Measurements from ENCODE around the gene ZNF28. TPM values are rescaled to one million over a fixed set of nuclear protein-coding genes. Genes with fewer than 3 reads are reported as not detected.
"Not testable (repeated sequence)": the region's sequence is repeated elsewhere in the genome, so short reads cannot be mapped to it uniquely, and the experiment has no call there.

The ZNF28 gene
- total RNA-seq: 10 to 100 TPM; 14.5 to 16.1 TPM

DNA sequence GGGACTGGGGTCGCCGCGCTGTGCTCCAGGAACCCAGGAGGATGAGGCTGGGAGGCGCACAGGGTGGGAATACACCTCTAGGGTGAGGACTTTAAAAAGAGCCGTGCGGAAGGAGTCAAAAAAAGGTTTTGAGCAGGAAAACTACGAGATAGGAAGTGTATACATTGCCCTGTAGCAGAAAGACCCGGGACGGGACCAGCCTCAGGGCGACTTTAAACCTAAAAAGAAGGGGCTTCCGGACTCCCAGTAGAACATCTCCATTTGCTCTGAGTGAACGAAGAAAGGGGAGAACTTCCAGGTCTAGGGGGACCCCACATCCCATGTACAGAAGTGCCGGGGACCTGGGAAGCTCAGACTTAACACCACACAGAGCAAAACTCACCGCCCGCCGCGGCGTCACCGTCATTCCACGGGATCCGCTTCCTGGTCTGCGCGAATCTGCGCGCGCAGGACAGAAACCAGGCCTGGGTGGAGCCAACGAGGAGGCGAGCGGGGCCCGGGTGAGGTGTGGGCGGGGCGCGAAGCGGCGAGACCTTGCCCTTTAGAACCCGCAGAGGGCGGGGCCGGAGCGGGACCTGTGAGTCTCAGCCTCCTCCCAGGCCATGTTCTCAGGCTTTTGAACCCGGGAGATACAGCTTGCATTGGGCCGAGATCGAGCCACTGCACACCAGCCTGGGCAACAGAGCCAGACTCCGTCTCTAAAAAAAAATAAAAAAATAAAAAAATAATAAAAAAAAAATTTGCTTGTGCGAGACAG, at the start of gene ZNF28:
TSS of gene ZNF28 (minus strand) at position 430 of the 757 bp plus-strand sequence. CDS start 3,675 bp downstream, outside the sequence.
- DNase-seq (ENCODE audit: low spot score in 2 of 2) (peak; percentile 44 to 81), ATAC-seq (peak; percentile 100)
- H3K27ac Mint-ChIP-seq: peak within 1 kb of the TSS; percentile 61 to 92
- peaks cover 36 to 61% of the 10 kb centered on the region in 2 donors for H3K36me3 Mint-ChIP-seq
- peaks cover 10 to 31% of the 10 kb centered on the region in 2 donors for H3K9me3 Mint-ChIP-seq

DNA sequence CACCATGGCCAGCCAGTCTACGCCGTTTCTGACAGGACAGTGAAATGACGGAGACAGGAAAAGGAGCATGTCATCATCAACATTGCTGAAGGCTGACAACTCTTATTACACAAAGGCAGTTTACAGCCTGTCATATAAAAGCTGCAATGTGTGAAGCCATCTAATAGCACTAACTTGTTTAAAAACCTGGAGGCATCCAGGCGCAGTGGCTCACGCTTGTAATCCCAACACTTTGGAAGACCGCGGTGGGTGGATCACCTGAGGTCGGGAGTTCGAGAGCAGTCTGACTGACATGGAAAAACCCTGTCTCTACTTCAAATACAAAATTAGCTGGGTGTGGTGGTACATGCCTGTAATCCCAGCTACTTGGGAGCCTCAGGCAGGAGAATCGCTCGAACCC, 46.6 kb upstream of the ZNF28 start:
- not testable (repeated sequence) for DNase-seq (ENCODE audit: low spot score in 2 of 2); ATAC-seq; H3K27ac Mint-ChIP-seq
- H3K36me3 Mint-ChIP-seq: peaks cover 29 to 30% of the 10 kb centered on the region in 2 donors
- peaks cover 10 to 29% of the 10 kb centered on the region in 2 donors for H3K9me3 Mint-ChIP-seq

GRCh38 chr19:52857378-52858191, 36.2 kb upstream of the ZNF28 start, which contains the start of gene ZNF468:
TSS of gene ZNF468 (minus strand) at chr19:52857619. CDS start at chr19:52854272, 3,347 bp downstream.
- ATAC-seq (peak; percentile 99 to 100), DNase-seq (ENCODE audit: low spot score in 2 of 2) (peak; percentile 51 to 86)
- Mint-ChIP-seq H3K36me3 (peaks cover 22 to 56% of the 10 kb centered on the region in 2 donors), H3K27ac (peak within 1 kb of the TSS; percentile 77 to 94), H3K9me3 (peaks cover 0 to 15% of the 10 kb centered on the region in 2 donors)

- not testable (repeated sequence) for DNase-seq (ENCODE audit: low spot score in 2 of 2)
- peak in 1 of 2 donors; percentile 2 for ATAC-seq
- Mint-ChIP-seq H3K9me3 (peaks cover 0 to 15% of the 10 kb centered on the region in 2 donors), H3K36me3 (peaks cover 22 to 61% of the 10 kb centered on the region in 2 donors), H3K27ac (peak overlapping the region; percentile 77 to 94)
Measured at GRCh38 chr19:52856540-52857377, 35.3 kb upstream of the ZNF28 start.

GRCh38 chr19:52847352-52847751, 25.9 kb upstream of the ZNF28 start:
- not testable (repeated sequence) for ATAC-seq; H3K27ac Mint-ChIP-seq; DNase-seq (ENCODE audit: low spot score in 2 of 2)
- H3K36me3 Mint-ChIP-seq: peaks cover 75 to 90% of the 10 kb centered on the region in 2 donors
- H3K9me3 Mint-ChIP-seq: peaks cover 35 to 39% of the 10 kb centered on the region in 2 donors

GRCh38 chr19:52840825-52841465, 19.5 kb upstream of the ZNF28 start:
- not testable (repeated sequence) for H3K27ac Mint-ChIP-seq; DNase-seq (ENCODE audit: low spot score in 2 of 2); ATAC-seq
- Mint-ChIP-seq H3K9me3 (peaks cover 51 to 57% of the 10 kb centered on the region in 2 donors), H3K36me3 (peaks cover 89 to 96% of the 10 kb centered on the region in 2 donors)

GRCh38 chr19:52834289-52834688, 12.9 kb upstream of the ZNF28 start:
- not testable (repeated sequence) for ATAC-seq; H3K27ac Mint-ChIP-seq; DNase-seq (ENCODE audit: low spot score in 2 of 2)
- peaks cover 48 to 55% of the 10 kb centered on the region in 2 donors for H3K9me3 Mint-ChIP-seq
- peaks cover 66 to 72% of the 10 kb centered on the region in 2 donors for H3K36me3 Mint-ChIP-seq

DNA sequence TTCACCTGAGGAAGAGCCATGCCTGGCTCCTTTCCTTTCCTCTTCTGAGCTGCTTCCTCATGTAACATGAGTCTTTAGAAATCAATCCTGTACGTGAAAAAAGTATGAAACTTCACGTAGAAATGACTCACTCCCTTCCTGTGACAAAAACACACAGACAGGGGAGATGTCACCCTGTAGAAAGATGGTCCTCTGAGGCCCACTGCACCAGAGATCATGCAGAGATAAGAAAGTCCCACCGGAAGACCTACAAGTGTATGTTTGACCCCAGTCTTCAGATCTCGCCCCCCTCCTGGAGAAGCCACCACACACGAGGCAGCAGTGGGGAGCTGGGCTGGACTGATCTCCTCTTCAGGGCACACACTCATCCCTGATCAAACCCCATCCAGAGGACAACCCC, 12.1 kb upstream of the ZNF28 start:
- not testable (repeated sequence) for DNase-seq (ENCODE audit: low spot score in 2 of 2); ATAC-seq; H3K27ac Mint-ChIP-seq
- Mint-ChIP-seq H3K9me3 (peaks cover 48 to 55% of the 10 kb centered on the region in 2 donors), H3K36me3 (peaks cover 61 to 66% of the 10 kb centered on the region in 2 donors)

DNA sequence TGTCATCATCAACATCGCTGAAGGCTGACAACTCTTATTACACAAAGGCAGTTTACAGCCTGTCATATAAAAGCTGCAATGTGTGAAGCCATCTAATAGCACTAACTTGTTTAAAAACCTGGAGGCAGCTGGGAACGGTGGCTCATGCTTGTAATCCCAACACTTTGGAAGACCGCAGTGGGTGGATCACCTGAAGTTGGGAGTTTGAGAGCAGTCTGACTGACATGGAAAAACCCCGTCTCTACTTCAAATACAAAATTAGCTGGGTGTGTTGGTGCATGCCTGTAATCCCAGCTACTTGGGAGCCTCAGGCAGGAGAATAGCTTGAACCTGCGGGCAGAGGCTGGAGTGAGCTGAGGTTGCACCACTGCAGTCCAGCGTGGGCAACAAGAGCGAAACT, 8.4 kb upstream of the ZNF28 start:
- DNase-seq (ENCODE audit: low spot score in 2 of 2); H3K27ac Mint-ChIP-seq; ATAC-seq: not testable (repeated sequence)
- H3K36me3 Mint-ChIP-seq: peaks cover 34 to 54% of the 10 kb centered on the region in 2 donors
- peaks cover 26 to 33% of the 10 kb centered on the region in 2 donors for H3K9me3 Mint-ChIP-seq

DNA sequence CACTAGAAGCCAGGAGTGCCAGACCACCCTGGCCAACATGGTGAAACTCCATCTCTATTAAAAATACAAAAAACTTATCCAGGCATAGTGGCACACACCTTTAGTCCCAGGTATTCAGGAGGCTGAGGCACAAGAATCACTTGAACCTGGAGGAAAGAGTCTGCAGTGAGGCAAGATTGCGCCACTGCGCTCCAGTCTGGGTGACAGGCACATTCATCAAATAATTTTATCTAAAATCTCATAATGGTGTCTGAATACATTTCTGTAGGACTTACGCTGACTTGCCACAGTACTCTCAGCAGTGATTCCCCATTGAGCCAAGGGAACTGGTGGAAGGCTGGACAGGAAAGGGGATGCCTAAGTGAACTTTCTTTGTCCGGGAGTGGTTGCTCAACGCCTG, 4.3 kb upstream of the ZNF28 start:
- Mint-ChIP-seq H3K9me3 (peaks cover 14 to 22% of the 10 kb centered on the region in 2 donors), H3K36me3 (peaks cover 22 to 51% of the 10 kb centered on the region in 2 donors), H3K27ac (no peak overlapping the region)
- ATAC-seq (no peak), DNase-seq (ENCODE audit: low spot score in 2 of 2) (no peak)

DNA sequence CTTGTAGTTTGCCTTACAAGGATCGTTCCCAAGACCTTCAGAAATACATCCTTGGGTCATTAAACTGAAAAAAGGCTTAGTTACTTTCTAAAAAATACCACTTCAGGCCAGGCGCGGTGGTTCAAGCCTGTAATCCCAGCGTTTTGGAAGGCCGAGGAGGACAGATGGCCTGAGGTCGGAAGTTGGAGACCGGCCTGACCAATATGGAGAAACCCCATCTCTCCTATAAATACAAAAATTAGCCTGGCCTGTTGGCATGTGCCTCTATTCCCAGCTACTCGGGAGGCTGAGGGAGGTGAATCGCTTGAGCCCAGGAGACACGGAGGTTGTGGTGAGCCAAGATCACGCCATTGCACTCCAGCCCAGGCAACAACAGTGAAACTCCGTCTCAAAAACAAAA, 2.2 kb upstream of the ZNF28 start:
- DNase-seq (ENCODE audit: low spot score in 2 of 2) (no peak), ATAC-seq (no peak)
- peaks cover 20 to 54% of the 10 kb centered on the region in 2 donors for H3K36me3 Mint-ChIP-seq
- H3K9me3 Mint-ChIP-seq: peaks cover 12 to 28% of the 10 kb centered on the region in 2 donors
- no peak overlapping the region for H3K27ac Mint-ChIP-seq

- Mint-ChIP-seq H3K36me3 (peaks cover 36 to 61% of the 10 kb centered on the region in 2 donors), H3K27ac (peak overlapping the region; percentile 61 to 92), H3K9me3 (peaks cover 10 to 31% of the 10 kb centered on the region in 2 donors)
- DNase-seq (ENCODE audit: low spot score in 2 of 2): peak in 1 of 2 donors; percentile 16
- peak; percentile 34 to 48 for ATAC-seq
Measured at GRCh38 chr19:52820472-52821203, 795 bp downstream of the ZNF28 start.

GRCh38 chr19:52809801-52810200, 11.6 kb downstream of the ZNF28 start:
- no peak for ATAC-seq
- Mint-ChIP-seq H3K36me3 (peaks cover 50 to 68% of the 10 kb centered on the region in 2 donors), H3K27ac (no peak overlapping the region), H3K9me3 (peaks cover 20 to 23% of the 10 kb centered on the region in 2 donors)
- DNase-seq (ENCODE audit: low spot score in 2 of 2): no peak

- not testable (repeated sequence) for H3K27ac Mint-ChIP-seq
Measured at GRCh38 chr19:52799950-52800640, 21.3 kb downstream of the ZNF28 start.

More at GRCh38 chr19:52799950-52800640, 21.3 kb downstream of the ZNF28 start:
- peaks cover 88 to 90% of the 10 kb centered on the region in 2 donors for H3K36me3 Mint-ChIP-seq
- H3K9me3 Mint-ChIP-seq: peaks cover 58 to 63% of the 10 kb centered on the region in 2 donors
- ATAC-seq; DNase-seq (ENCODE audit: low spot score in 2 of 2): not testable (repeated sequence)

All from activated naive CD4-positive, alpha-beta T cell treated with anti-CD3 and anti-CD28 coated beads, Interleukin-2, amount 50 U/mL, for 72 hours (primary cell).